HG03469 (cell line): ENCODE measurements around the gene CREBZF.
A peak's percentile ranks its signal among the peaks of the same experiment; 100 is the strongest.

Experiments used
- ATAC-seq: cut with Tn5 transposase; IDR thresholded peaks from one replicate; pipeline ENCODE4 v1.9.1; 2021; ENCODE audit warnings: mild to moderate bottlenecking, moderate library complexity, moderate number of reproducible peaks; ENCODE audit not compliant: unreplicated experiment

Gene CREBZF, protein sequence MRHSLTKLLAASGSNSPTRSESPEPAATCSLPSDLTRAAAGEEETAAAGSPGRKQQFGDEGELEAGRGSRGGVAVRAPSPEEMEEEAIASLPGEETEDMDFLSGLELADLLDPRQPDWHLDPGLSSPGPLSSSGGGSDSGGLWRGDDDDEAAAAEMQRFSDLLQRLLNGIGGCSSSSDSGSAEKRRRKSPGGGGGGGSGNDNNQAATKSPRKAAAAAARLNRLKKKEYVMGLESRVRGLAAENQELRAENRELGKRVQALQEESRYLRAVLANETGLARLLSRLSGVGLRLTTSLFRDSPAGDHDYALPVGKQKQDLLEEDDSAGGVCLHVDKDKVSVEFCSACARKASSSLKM

DNA sequence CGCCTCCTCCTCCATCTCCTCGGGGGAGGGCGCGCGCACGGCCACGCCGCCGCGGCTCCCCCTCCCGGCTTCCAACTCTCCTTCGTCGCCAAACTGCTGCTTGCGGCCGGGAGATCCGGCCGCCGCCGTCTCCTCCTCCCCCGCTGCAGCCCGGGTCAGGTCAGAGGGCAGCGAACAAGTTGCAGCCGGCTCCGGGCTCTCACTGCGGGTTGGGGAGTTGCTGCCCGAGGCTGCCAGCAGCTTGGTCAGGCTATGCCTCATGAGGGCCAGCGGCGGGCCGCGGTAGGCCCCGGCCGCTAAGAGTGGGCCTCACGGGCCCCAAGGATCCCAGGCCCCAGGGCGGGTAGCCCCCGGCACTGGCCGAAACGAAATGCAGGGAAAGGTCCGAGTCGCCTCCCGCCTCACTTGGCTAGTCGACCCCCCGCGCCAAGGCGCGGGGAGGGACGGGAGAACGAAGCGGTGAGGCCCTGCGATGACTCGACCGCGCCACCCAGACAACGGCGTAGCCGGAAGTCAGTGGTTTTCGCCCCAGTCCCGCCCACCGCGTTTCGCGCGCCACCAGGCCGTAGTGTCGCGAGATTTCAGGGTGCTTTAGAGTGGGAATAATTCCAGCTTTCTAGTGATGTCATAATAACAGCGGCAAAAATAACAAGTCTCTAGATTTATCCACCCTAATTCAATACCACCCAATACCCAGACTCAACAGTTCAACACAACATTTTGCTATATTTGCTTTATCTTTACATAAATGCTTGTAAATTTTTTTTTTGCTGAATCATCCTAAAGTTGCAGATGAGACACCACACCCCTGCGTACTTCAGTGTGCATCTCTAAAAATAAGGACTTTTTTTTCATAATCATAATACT is at the start of gene CREBZF:
Gene CREBZF, minus strand, starts transcription at position 515 of the 867 bp plus-strand sequence. Its CDS starts 254 bp downstream, at position 261.
- ATAC-seq, result peak; percentile 84

DNA sequence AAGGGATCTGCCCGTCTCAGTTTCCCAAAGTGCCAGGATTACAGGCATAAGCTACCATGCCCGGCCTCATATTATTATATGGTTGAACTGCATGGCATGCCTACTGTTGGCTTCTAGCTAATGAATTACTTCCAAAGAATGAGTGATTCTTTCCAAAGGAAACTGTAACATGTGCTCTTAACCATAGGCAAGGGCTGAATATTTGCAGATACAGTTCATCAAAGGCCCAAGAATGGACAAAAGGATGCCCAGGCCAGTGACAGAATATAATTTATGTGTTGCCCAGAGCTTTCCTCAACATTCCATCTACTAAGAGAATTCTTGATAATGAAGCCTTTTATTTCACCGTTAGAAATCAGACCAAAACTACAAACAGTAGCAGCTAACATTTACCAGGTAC is 48.0 kb upstream of the CREBZF start:
- ATAC-seq, result no peak

DNA sequence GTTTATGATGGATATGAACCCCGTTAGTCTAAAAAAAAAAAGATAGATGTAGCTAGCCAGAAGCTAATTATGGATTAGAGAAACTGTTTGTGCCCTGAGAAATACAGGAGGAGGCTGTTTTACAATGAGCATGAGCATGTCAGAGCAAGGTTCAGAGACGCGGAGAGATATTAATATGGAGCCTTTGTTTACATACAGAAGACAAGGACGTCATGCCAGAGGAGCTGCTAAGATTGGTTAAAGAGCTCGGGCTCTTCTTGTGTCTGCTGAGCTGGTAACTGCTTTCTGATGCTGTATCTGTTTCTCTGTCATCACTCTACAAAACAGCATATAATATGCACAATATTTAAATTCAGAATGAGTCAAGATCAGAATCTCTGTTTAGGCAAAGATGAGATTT is 46.0 kb upstream of the CREBZF start:
- no peak for ATAC-seq

DNA sequence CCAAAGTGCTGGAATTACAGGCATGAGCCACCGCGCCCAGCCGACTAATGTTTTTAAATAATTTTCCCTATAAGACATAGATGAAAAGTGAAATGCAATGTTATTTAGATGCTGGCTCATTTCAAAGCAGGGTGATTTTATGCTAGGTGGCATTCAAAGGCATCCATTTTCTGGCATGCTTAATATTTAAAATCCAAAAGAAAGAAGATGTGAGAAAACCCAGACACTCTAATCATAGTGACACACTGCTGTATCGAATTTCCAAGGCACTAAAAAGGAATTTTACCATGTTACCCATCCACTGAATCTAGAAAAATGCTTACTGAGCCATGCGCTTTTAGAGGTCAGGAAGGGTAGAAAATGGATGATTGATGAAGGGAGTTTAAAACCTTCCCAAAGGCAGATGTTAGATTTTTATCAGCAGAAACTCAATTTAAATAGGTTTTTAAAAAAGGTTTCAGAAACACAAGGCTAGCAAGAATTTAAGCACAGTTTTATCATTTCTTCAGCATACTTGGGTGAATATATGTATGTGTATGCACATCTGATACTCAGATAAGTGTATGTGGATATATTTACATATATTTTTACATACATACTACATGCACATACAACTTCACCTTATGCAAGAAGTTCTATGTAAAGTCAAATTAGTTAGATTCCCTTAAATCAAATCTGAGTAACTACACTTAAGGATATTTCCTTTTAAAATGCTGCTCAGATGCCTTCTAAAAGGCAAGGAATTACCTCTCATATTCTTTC is 45.2 kb upstream of the CREBZF start:
- ATAC-seq, result no peak

DNA sequence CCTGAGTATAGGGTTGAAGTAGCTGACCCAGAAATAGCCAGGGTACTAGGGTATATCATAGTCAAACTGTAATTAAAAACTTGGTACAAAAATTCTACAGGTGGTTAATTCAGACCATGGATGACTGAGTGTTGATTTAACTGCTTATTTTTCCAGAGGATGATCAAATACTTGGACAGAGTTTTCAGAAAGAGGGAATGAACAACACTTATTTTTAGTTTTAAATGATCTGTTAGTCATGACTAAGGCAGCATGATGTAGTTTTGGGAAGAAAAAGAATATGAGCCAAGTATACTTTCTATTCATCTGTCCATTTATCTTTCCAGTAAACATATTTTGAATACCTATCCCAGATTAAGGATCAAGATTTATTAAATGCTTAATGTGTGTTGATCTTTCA is 40.9 kb upstream of the CREBZF start:
- ATAC-seq, result no peak

DNA sequence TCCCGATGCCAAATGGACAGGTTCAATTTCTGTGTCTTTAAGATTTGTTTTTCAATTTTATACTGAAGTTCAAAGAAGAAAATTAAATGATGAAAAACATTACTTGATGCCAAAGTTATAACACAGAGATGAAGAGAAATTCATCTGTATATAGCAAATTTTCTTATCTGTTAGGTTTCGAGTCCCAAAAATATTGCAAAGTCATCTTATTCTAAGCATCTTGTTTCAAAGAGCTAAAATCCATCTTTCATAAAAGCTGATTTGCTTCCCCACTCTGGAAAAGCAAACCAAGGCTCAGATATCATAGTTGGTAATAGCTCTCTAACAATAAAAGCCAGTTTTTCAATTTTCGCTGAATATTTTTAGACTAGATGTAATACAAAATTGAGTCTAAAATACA is 40.0 kb upstream of the CREBZF start:
- ATAC-seq, result no peak

DNA sequence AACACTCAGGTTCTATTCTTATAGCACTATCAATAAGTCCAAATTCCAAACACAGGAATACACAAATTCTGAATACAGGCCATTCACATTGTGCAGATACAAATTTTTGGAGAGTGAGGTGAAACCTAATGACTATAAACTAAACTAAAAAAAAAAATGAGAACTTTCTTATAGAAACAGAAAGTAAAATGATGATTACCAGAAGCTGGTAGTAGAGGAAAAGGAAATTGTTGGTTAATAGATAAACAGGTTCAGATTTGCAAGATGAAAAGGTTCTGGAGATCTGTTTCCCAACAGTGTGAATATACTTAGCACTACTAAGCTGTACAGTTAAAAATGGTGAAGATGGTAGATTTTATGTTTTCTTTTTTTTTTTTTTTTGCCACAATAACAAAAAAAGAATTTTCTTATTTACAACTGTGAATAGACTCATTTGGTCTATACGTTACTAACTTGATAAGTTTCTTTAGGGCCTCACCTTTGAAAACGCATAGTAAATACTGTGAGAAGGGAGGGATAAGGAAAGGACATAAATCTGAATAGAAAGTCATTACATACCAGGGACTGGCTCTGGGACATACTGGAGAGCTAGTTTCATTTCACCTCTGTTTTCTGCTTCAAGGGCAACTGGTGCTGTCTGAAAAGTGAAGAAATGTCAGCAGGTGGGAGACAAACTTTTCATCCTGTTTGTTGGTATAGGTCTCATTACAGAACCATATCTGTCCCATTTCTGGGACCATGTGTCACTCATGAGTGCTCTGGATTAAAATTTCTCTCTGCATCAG is 35.2 kb upstream of the CREBZF start:
- ATAC-seq, result peak; percentile 69

DNA sequence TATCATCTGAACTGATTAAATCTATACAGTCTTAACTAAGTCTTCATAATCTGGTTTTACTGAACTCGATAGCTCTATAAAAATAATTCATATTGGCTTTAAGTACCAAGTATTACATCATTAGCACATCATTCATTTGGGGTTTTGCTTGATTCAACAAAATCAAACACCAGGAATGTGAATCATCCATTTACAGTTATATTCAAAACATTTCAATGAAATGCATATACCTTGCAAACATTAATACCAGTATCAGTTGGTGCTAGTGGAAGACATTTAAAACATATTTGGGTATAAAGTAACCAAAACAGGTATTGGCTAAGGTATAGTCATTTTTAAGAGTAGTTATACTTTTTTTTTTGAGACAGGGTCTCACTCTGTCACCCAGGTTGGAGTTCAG is 33.3 kb upstream of the CREBZF start:
- no peak for ATAC-seq

DNA sequence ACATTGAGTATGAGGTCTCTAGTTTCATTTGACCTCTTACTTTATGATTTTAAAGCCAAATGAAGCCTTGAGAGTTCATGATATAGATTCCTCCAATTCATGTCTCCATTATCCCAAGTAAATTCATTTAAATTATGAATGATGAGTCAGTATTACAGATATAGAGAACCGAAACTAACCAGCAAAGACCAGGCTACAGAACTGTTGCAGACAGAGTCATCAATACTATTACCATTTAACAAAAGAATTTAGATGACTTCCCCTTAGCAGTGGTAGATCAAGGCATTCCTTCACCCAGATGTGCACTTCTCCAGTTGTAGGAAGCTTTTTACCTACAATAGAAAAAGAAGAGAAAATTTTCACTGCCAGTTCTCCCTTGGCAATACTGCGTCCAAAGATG is 32.8 kb upstream of the CREBZF start:
- no peak for ATAC-seq

DNA sequence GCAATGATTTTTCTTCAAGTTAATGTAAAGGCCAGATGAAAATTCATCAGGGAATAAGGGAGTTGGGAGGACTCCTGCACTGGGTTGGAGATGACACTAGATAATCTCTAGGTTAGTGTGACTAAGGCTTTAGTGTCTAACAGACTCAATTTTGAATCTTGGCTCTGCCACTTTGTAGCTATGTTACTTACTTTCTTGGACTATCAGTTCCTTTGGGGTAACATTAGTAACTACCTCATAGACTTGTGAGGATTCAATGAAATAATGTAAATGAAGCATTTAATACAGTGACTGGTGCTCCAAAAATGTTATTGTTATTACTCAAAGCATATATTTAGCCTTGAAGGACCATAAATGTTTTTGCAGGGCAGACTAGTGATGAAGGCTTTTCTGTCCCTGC is 30.6 kb upstream of the CREBZF start:
- no peak for ATAC-seq

DNA sequence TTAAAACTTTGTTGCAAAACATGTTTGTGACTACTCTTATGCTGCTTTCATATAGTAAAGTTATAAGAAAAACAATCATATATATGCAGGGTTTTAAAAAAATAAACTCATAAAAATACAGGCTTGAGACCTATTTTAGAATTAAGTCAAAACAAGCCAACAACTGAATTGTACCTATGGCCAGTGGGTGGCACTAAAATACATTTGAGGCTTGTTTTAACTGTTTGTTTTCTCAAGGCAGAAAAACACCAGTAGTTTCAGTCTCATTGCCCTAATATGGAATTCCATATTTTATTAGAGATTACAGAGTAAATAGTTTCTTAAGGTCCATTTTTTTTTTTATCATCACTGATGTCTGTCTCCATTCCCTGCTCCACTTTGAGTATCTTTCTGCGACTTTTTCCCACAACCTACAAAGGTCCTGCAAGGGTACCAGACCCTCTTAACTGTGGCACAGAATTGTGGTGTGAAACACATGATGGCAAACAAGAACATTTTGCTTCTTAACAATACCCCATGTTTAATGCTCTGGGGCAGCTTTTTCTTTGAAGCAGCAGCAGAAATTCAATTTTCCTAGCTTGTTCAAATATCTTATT is 29.6 kb upstream of the CREBZF start:
- no peak for ATAC-seq

DNA sequence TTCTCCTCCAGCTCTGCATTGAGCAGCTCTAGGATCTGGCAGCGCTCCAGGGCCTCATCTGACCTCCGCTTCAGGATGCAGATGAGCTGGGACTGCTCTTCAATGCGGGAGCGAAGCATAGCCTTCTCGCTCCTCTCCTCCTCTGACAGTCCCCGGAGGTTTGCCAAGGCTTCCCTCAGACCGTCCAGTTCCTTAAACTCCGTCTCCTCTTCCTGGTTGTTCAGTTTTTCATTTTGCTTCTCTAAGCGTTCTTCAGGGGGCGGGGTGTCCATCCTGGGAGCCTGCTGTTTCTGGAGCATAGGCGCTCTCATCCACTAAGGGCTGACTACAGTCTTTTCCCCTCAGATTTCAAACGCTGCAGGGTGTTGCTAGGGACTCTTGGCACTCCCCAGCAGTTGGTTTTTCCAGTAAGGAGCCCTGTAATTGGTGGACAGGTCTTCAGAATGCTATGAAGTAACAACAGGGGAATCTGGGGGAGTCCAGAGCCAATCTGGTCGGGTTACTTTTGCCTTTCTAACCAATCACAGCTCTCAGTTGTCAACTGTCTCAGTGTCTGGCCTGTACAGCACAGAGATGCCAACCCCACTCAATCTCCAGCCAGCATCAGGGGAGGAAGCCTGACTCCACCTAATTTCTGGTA is 21.0 kb upstream of the CREBZF start, which contains the start of gene CCDC89:
Gene CCDC89, minus strand, starts transcription at position 376 of the 640 bp plus-strand sequence. Its CDS starts 65 bp downstream, at position 311.
- no peak for ATAC-seq

DNA sequence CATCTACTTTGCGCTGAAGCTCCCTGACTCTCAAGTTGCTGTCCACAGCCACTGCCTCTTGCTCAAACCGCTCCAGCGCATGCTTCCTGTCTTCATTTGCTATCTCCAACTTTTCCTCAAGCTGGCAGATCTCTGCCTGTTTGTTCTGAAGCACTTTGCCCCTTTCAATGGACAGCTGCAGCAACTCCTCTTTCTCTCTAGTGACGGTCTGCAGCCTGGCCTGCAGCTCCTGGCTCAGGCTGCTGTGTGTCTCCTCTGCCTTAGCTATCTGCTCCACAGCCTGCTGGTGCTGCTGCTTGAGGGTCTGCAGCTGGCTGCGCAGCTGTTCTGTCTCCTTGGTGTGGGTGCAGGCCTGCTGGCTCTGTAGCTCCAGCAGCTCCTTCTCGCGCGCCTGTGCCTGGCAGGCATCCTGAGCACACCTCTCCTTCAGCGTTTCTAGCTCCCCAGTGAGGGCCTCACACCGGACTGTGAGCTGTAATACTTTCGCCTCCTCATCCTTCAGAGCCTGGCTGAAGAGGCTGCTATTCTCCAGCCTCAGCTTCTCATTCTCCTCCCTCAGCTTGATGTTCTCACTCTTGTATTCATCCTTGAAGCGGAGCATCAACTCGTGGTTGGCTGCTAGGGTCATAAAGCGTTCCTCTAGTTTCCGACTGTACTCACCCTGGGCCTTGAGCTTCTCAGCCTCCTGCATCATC is 20.3 kb upstream of the CREBZF start:
- ATAC-seq, result no peak

DNA sequence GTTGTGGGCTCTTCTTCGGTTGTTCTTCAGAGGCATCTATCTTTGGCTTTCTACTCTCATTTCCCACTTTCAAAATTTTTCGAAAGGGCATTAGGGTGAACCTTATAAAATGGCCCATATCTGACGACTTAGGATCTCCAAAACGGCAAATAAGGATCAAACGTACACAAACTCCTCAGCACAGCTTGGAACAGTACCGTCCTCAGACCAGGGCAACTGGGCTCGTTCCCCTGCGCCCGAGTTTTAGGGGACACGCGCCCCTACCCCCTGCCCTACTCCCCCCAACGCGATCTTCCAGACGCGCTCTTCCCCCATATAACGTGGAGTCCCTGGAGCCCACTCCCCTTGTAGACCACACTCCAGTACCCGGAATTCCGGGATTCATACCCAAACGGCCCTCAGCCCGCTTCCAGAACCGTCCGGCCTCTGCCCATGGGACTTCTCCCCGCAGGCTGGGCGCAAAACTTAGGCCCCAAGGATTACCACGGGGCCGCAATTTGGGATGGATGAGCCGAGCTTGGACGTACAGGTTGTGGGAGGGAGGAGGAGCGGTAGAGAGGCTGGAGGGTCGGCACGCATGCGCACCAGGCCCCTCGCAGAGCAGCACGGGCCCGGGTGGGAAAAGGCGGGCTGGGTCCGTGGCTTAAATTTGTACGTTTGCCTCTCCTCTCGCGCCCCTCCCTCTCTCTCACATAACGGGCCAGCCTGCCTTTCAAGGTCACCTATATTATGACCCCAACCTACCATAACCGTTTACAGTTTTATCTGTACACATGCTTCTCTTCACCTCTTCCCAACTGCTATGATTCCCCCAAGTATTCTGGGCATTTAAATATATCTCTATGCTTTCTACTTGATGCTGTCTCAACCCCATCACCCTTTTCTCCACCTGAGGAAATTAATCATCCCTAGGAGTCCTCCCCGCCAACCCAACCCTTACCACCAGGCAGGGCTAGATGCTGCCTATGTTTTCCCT is 17.7 kb upstream of the CREBZF start:
- ATAC-seq, result peak; percentile 68

DNA sequence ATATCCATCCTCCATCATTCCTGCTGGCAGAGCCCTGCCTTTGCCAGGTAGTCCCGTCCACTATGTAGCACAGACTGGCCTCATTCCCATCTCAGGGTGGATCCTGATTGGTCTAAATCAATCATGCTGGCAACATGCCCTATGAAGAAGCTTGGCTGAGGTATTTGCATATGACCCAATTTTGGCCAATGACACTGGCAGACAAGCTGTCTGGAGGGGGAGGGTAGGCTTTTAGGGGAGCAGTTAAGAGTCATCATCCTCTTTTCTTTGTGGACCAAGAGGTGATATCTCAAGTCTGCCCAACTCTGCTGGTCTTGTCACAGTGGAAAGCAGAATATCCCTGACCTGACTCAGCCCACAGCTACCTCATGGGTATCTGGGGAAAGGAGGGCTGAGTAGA is 16.0 kb upstream of the CREBZF start:
- ATAC-seq, result no peak

DNA sequence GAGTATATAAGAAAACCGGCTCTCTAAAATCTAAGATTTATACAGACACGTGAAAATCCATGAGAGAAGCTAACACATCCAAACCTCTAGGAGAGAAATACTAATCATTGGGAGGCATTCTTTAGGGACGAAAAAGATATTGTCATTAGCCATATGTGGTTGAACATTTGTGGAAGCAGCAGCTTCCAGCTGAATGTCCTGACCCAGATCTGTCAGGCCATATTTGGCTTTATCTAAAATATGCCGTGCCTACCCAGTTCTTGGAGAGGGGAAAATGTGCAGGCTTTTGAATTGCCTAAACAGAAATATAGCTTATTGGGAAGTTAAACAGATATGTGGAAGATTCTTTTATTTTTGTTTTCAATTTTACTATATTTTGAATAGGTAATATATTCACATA is 14.6 kb upstream of the CREBZF start:
- ATAC-seq, result no peak

DNA sequence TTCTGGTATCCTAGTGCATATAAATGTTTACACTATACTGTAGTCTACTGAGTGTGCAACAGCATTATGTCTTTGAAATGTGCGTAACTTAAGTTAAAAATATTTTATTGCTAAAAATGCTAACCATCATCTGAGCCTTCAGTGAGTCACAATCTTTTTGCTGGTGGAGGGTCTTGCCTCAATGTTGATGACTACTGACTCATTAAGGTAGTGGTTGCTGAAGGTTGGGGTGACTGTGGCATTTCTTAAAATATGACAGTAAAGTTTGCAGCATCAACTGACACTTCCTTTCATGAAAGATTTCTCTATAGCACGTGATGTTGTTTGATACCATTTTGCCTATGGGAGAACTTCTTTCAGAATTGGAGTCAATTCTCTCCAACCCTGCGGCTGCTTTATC is 8.5 kb upstream of the CREBZF start:
- ATAC-seq, result no peak
